Chondrocyte (in vitro differentiated cells): ENCODE measurements around the gene PLA1A. TPM values are rescaled to one million over a fixed set of nuclear protein-coding genes. Genes with fewer than 3 reads are reported as not detected.

ENCODE experiments used
- DNase-seq: peaks from one replicate; pipeline ENCODE4 v3.0.0; 2021; ENCODE audit warnings: mixed read lengths, low spot score
- H3K27ac Mint-ChIP-seq: one replicate; pipeline ENCODE4 v1.8.0; 2021; ENCODE audit warnings: mild to moderate bottlenecking, moderate library complexity, mixed read lengths; ENCODE audit not compliant: unreplicated experiment
- H3K27me3 Mint-ChIP-seq: 2 replicates; pipeline ENCODE4 v1.8.0; 2021; ENCODE audit warnings: low read depth, mixed read lengths
- H3K36me3 Mint-ChIP-seq: 2 replicates; pipeline ENCODE4 v1.8.0; 2021; ENCODE audit warnings: low read depth, mixed read lengths
- H3K4me1 Mint-ChIP-seq: 2 replicates; pipeline ENCODE4 v1.8.0; 2021; ENCODE audit warnings: low read depth, mild to moderate bottlenecking, mixed read lengths
- H3K4me3 Mint-ChIP-seq: one replicate; pipeline ENCODE4 v1.8.0; 2021; ENCODE audit warnings: mild to moderate bottlenecking, moderate library complexity, mixed read lengths; ENCODE audit not compliant: unreplicated experiment
- H3K9me3 Mint-ChIP-seq: 2 replicates; pipeline ENCODE4 v1.8.0; 2021; ENCODE audit warnings: low read depth, mixed read lengths
- total RNA-seq: library from RNA; stranded (reverse); gene quantifications from 3 replicates; pipeline ENCODE4 v1.2.1, GENCODE V29; 2021
- TF ChIP-seq, protein P1 (sequence below): fragments of 200-600 bp; sonication (generic); IDR thresholded peaks from 2 replicates; pipeline ENCODE4 v1.5.0; 2021; ENCODE audit warnings: antibody characterized with exemption, mild to moderate bottlenecking, moderate library complexity

The PLA1A gene
- total RNA-seq, 1 donor from 2014 or later: 0.55 TPM

DNA sequence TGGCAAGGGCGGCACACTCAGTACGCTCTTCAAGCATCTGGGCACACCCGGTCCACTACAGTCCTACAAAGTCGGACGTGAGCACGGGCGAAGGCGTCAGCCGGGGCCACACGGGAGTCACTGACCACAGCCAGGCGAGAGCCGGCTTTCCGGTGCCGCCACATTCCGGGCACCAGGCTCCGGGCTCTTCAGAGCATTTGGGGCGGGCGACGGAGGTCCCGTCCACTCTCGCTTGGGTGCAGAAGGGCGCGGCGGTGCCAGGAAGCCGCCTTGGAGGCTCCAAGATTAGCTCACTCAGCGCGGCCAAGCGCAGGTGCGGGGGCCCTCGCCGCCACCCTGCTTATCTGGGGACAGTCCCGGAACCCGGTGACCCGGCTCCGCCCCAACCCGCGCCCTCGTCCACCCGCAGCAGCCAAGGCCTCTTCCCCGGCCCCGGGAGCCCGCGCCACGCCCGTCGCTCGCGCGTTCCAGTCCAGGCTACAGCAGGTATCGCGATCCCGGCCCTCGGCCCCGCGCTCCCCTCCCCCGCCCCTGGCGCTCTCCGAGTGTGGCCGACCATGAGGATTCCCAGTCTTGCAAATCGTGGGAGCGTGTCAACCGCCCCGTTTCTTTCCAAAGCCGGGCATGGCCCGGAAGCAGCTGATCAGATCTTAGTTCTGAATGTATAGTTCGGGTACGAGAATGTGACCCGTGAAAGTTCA lies 18.2 kb upstream of the PLA1A start, which contains the start of gene ADPRH:
TSS of gene ADPRH (plus strand) at position 127 of the 701 bp plus-strand sequence. CDS start 2,678 bp downstream, outside the sequence.
- Mint-ChIP-seq H3K9me3 (no peaks in the 10 kb centered on the region), H3K36me3 (no peaks in the 10 kb centered on the region), H3K4me1 (peaks cover 14% of the 10 kb centered on the region), H3K27me3 (no peaks in the 10 kb centered on the region), H3K4me3 (peak within 1 kb of the TSS; percentile 88), H3K27ac (peak within 1 kb of the TSS; percentile 90)
- peak; percentile 89 for DNase-seq
- TF ChIP-seq, protein P1, sequence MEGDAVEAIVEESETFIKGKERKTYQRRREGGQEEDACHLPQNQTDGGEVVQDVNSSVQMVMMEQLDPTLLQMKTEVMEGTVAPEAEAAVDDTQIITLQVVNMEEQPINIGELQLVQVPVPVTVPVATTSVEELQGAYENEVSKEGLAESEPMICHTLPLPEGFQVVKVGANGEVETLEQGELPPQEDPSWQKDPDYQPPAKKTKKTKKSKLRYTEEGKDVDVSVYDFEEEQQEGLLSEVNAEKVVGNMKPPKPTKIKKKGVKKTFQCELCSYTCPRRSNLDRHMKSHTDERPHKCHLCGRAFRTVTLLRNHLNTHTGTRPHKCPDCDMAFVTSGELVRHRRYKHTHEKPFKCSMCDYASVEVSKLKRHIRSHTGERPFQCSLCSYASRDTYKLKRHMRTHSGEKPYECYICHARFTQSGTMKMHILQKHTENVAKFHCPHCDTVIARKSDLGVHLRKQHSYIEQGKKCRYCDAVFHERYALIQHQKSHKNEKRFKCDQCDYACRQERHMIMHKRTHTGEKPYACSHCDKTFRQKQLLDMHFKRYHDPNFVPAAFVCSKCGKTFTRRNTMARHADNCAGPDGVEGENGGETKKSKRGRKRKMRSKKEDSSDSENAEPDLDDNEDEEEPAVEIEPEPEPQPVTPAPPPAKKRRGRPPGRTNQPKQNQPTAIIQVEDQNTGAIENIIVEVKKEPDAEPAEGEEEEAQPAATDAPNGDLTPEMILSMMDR: no peak

DNA sequence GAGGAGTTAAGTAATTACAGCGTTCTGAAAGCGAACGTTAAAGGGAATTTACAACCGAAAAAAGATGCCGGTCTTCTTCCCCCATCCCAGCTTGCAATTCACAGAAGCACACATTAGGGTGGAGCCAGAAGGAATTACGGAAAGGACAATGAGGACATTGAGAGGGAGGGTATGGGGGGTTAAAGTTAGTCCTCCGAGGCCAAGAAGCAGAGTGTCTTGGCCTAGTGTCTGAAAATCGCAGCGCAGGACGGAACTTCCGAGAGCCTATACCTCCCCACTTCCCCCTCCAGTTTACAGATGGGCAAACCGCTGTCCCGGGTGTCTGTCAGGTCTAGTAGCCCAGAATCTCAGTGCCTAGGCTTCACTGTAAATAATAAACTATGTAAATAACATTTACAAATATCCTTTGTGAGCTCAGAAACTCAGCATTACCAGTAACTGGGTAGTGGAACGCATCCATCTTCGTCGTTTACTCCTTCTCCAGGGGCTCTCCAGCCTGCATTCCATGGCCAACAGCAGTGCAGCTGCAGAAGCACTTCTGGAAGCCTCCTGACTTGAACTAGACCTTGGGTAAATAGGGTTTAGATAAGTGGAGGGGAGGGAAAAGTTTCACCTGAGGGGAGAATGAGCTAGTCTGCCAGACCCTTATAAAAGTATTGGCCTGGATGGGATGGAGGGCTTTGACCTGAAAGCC lies 17.5 kb upstream of the PLA1A start:
- no peaks in the 10 kb centered on the region for H3K27me3 Mint-ChIP-seq
- no peak for DNase-seq
- peak overlapping the region; percentile 88 for H3K4me3 Mint-ChIP-seq
- H3K27ac Mint-ChIP-seq: peak overlapping the region; percentile 90
- H3K36me3 Mint-ChIP-seq: no peaks in the 10 kb centered on the region
- TF ChIP-seq, protein P1: no peak
- peaks cover 14% of the 10 kb centered on the region for H3K4me1 Mint-ChIP-seq
- no peaks in the 10 kb centered on the region for H3K9me3 Mint-ChIP-seq

DNA sequence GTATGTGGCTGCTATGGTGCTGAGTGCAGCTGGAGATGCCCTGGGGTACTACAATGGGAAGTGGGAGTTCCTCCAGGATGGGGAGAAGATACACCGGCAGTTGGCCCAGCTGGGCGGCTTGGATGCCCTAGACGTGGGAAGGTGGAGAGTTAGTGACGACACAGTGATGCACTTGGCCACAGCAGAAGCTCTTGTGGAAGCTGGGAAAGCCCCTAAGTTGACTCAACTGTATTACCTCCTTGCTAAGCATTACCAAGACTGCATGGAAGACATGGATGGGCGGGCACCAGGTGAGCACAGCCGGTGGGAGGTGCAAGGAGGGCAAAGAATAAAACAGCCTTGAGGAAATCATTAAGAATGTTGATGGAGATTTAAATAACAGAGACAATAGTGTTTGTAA lies 15.5 kb upstream of the PLA1A start:
- no peaks in the 10 kb centered on the region for H3K27me3 Mint-ChIP-seq
- TF ChIP-seq, protein P1: no peak
- H3K36me3 Mint-ChIP-seq: no peaks in the 10 kb centered on the region
- H3K9me3 Mint-ChIP-seq: no peaks in the 10 kb centered on the region
- H3K27ac Mint-ChIP-seq: no peak overlapping the region
- no peak overlapping the region for H3K4me3 Mint-ChIP-seq
- peaks cover 24% of the 10 kb centered on the region for H3K4me1 Mint-ChIP-seq
- no peak for DNase-seq

DNA sequence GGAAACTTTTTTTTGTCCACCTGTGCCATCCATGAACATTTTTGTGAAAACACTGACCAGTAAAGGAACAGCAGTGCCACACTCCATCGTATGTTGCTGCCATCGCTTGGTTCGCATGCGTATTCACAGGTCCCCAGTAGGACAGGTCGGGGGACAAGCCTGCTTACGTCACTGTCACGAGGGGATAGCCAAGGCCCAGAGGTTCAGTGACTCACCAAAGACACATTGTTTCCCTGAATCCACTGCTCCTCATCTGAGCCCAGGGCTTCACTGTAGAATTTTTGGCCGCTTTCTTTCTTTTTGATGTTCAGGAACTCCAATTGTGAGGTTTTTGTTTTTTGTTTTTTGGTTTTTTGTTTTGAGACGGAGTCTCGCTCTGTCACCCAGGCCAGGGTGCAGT lies 12.5 kb upstream of the PLA1A start:
- TF ChIP-seq, protein P1: no peak
- no peaks in the 10 kb centered on the region for H3K36me3 Mint-ChIP-seq
- H3K4me3 Mint-ChIP-seq: no peak overlapping the region
- H3K9me3 Mint-ChIP-seq: no peaks in the 10 kb centered on the region
- DNase-seq: no peak
- no peaks in the 10 kb centered on the region for H3K27me3 Mint-ChIP-seq
- H3K4me1 Mint-ChIP-seq: peaks cover 30% of the 10 kb centered on the region
- no peak overlapping the region for H3K27ac Mint-ChIP-seq

DNA sequence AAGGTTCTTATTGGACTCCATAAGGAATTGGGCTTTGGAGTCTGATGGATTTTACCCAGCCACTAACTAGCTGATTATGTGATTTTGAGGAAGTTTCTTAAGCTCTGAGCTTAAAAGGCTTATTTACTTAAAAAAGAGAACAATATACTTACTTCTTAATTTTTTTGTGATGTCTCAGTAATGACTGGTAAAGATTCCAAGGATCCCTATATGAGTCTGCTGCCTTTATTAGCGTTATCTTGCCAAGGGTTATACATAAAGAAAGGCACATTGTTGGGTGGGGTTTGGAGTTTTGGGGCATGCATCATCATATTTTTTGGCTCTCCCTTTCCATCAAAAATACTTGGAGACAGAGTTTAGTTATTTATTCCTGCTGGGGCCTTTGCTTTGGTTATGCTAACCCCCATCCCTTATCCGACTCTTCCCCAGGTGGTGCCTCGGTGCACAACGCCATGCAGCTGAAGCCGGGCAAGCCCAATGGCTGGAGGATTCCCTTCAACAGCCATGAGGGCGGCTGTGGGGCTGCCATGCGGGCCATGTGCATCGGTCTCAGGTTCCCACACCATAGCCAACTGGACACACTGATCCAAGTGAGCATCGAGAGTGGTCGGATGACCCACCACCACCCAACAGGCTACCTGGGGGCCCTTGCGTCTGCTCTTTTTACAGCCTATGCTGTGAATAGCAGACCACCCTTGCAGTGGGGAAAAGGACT lies 11.7 kb upstream of the PLA1A start:
- TF ChIP-seq, protein P1: no peak
- Mint-ChIP-seq H3K36me3 (no peaks in the 10 kb centered on the region), H3K27ac (no peak overlapping the region), H3K27me3 (no peaks in the 10 kb centered on the region), H3K4me1 (peaks cover 25% of the 10 kb centered on the region), H3K4me3 (no peak overlapping the region), H3K9me3 (no peaks in the 10 kb centered on the region)
- no peak for DNase-seq
